Measurements from ENCODE around the gene LDLRAP1. TPM values are rescaled to one million over a fixed set of nuclear protein-coding genes. Genes with fewer than 3 reads are reported as not detected.

LDLRAP1 gene
- total RNA-seq, 4 donors from 2014 or later: 1.2 to 26.6 (median 7.7) TPM

GRCh38 chr1:25561421-25562100, 18.2 kb downstream of the LDLRAP1 start:
- Histone ChIP-seq H3K4me3 (no peak overlapping the region), H3K27me3 (no peaks in the 10 kb centered on the region), H3K36me3 (no peaks in the 10 kb centered on the region), H3K9me3 (no peaks in the 10 kb centered on the region), H3K4me1 (no peaks in the 10 kb centered on the region), H3K27ac (no peak overlapping the region)
- intact Hi-C loops (cut with DNase I; ENCODE audit: low total_unique reads): no loop called here
- TF ChIP-seq CTCF (IDR thresholded peaks at IDR 0.05) (no peak), POLR2A (IDR thresholded peaks at IDR 0.05) (no peak)
- no peak for DNase-seq

- TF ChIP-seq CTCF (IDR thresholded peaks at IDR 0.05) (no peak), POLR2A (IDR thresholded peaks at IDR 0.05) (no peak)
- Histone ChIP-seq H3K9me3 (no peaks in the 10 kb centered on the region), H3K4me3 (no peak overlapping the region), H3K4me1 (peaks cover 4 to 7% of the 10 kb centered on the region in 2 donors), H3K36me3 (no peaks in the 10 kb centered on the region), H3K27me3 (no peaks in the 10 kb centered on the region), H3K27ac (no peak overlapping the region)
- no peak for DNase-seq
- intact Hi-C loops (cut with DNase I; ENCODE audit: low total_unique reads): no loop called here
Observed at GRCh38 chr1:25562101-25562927, 18.9 kb downstream of the LDLRAP1 start.

- Histone ChIP-seq H3K27ac (no peak overlapping the region), H3K36me3 (no peaks in the 10 kb centered on the region), H3K9me3 (no peaks in the 10 kb centered on the region), H3K4me3 (no peak overlapping the region), H3K4me1 (peaks cover 9 to 12% of the 10 kb centered on the region in 2 donors), H3K27me3 (no peaks in the 10 kb centered on the region)
- TF ChIP-seq POLR2A (IDR thresholded peaks at IDR 0.05) (no peak), CTCF (IDR thresholded peaks at IDR 0.05) (no peak)
- DNase-seq: no peak
- intact Hi-C loops (cut with DNase I; ENCODE audit: low total_unique reads): no loop called here
Observed at GRCh38 chr1:25562928-25563283, 19.5 kb downstream of the LDLRAP1 start.

GRCh38 chr1:25563330-25564215, 20.2 kb downstream of the LDLRAP1 start:
- no peak for TF ChIP-seq CTCF (IDR thresholded peaks at IDR 0.05)
- no peak for TF ChIP-seq POLR2A (IDR thresholded peaks at IDR 0.05)
- Histone ChIP-seq H3K9me3 (no peaks in the 10 kb centered on the region), H3K36me3 (no peaks in the 10 kb centered on the region), H3K4me1 (peaks cover 9 to 12% of the 10 kb centered on the region in 2 donors), H3K27ac (no peak overlapping the region), H3K4me3 (no peak overlapping the region), H3K27me3 (no peaks in the 10 kb centered on the region)
- no peak for DNase-seq
- intact Hi-C loops (cut with DNase I; ENCODE audit: low total_unique reads): no loop called here
